ENCODE results near the gene CNOT4. TPM values are rescaled to one million over a fixed set of nuclear protein-coding genes. Genes with fewer than 3 reads are reported as not detected.

Gene CNOT4
- total RNA-seq (2012; rRNA removed) (8.1 and 10.0 TPM in 2 replicates), polyA plus RNA-seq (2012; rRNA removed) (7.0 and 7.3 TPM in 2 replicates), Bru-seq, nascent RNA (percentile 86 among the genes with signal in this experiment), BruChase-seq, experiment 1, labeled RNA remaining after a 6-hour chase (percentile 81 among the genes with signal in this experiment), BruChase-seq, experiment 2, labeled RNA remaining after a 2-hour chase (percentile 82 among the genes with signal in this experiment)
- polyA plus RNA-seq (2012; cell fraction: cytosol; rRNA removed), result 1.3 and 2.4 TPM in 2 replicates
- polyA plus RNA-seq (2012; cell fraction: nucleus; rRNA removed; ENCODE audit: low replicate concordance), result 4.7 and 14.9 TPM in 2 replicates
- long read RNA-seq, partial matches to known transcripts, result 6 of 8 reads
- long read RNA-seq, other reads (novel, unspliced or antisense), result 2 of 8 reads

DNA sequence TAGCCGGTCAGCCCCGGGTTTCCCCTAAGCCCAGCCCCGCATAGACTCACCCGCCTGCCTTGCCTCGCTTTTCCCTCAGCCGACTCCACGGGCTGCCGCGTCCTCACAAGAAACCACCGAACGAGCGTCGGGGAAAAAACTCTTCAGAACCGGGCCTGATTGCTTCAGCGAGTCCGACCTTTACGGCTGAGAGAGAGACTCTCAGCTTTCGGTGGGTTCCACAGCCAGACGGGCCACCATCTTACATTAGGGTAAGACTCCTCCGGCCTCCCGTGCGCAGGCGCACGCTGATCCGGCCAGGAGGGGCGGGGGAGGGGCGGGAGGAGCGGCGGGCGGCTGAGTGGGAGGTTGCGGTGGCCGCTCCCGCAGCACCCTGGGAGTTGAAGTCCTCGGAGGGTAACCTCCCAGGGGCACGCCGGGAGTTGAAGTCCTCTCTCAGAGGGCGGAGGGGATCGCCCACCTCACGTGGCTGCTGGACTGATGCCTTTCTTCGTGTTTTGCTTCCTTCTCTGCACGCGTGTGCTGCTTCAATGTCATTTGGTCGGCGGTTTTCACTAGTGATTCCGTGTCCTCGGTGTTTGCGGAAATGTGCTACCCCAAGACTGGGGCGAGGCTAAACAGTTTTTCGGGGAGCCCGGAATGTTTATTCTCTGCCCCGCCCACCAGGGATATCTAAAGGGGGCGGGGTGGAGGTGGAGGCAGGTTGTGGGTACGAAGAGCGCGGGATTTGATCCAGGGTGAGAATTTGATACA lies at the start of gene CNOT4:
TSS of gene CNOT4 (minus strand) at position 264 of the 753 bp plus-strand sequence. CDS start 71,771 bp downstream, outside the sequence.
- Histone ChIP-seq H4K8ac (ENCODE audit: low read depth in 2 of 2, low read length in 2 of 2) (peak within 1 kb of the TSS; percentile 51 to 98), H3K23ac (ENCODE audit: low read depth, low read length) (peak within 1 kb of the TSS; percentile 96), H3K18ac (ENCODE audit: low read depth, low read length) (peak within 1 kb of the TSS; percentile 92), H3K27ac (ENCODE audit: insufficient read depth, low read length) (peak within 1 kb of the TSS; percentile 96), H2AFZ (replicated peaks; ENCODE audit: low read length, poor library complexity) (peak within 1 kb of the TSS; percentile 100), H3K9me3 (ENCODE audit: control insufficient read depth, insufficient read depth, low read length) (no peaks in the 10 kb centered on the region), H4K5ac (ENCODE audit: low read depth, low read length) (peak within 1 kb of the TSS; percentile 92), H3K4me1 (ENCODE audit: control insufficient read depth, insufficient read depth, low read length) (no peaks in the 10 kb centered on the region), H3K4me3 (ENCODE audit: insufficient read depth, low read depth, low read length) (peak within 1 kb of the TSS; percentile 92), H2BK120ac (ENCODE audit: low read depth, low read length) (peak within 1 kb of the TSS; percentile 87), H3K56ac (ENCODE audit: extremely low read depth, insufficient read depth, low read length) (peak within 1 kb of the TSS; percentile 96), H2AK5ac (ENCODE audit: low read depth, low read length) (peak within 1 kb of the TSS; percentile 59; the same call in 1 of the 2 replicates), H2BK5ac (ENCODE audit: low read depth, low read length, poor library complexity, severe bottlenecking) (peak within 1 kb of the TSS; percentile 96), H4K91ac (ENCODE audit: insufficient read depth, low read depth, low read length) (peak within 1 kb of the TSS; percentile 93), H2BK15ac (ENCODE audit: low read depth, low read length) (no peak within 1 kb of the TSS; the same call in 2 of the 3 replicates), H3K79me1 (ENCODE audit: low read depth in 1 of 2, low read length in 2 of 2) (peaks cover 0 to 13% of the 10 kb centered on the region in 2 experiments; a peak in 2 of 4 replicates), H3K36me3 (ENCODE audit: control insufficient read depth, insufficient read depth, low read length) (no peaks in the 10 kb centered on the region; the same call in 1 of the 2 replicates), H3K27me3 (ENCODE audit: control insufficient read depth, insufficient read depth, low read length) (no peaks in the 10 kb centered on the region), H2AK9ac (replicated peaks; ENCODE audit: low read depth, low read length, poor library complexity) (peak within 1 kb of the TSS; percentile 95), H3K9ac (ENCODE audit: low read depth, low read length) (peak within 1 kb of the TSS; percentile 98), H3K4ac (ENCODE audit: low read depth, low read length) (peak within 1 kb of the TSS; percentile 97), H4K20me1 (ENCODE audit: insufficient read depth, low read length) (peaks cover 28% of the 10 kb centered on the region; the same call in 1 of the 2 replicates), H3K4me2 (ENCODE audit: low read depth, low read length) (peak within 1 kb of the TSS; percentile 89), H3K9me1 (ENCODE audit: insufficient read depth, low read length) (no peaks in the 10 kb centered on the region), H2BK20ac (ENCODE audit: low read depth, low read length) (no peak within 1 kb of the TSS), H3K14ac (replicated peaks; ENCODE audit: low read depth, low read length) (peak within 1 kb of the TSS; percentile 99)
- POLR2A ChIA-PET (ENCODE audit: unreplicated experiment), result no interaction called here
- dilution Hi-C loops (cut with HindIII; ENCODE audit: low sequenced_read_pairs, unreplicated experiment) (no loop called here), intact Hi-C loops (cut with micrococcal nuclease) (loop anchor here (1.0 to 5.0 kb wide), 4 partner anchors 95 to 298 kb away; partner anchors contain the start of gene WDR91), in situ Hi-C loops (cut with MboI; ENCODE audit: low sequenced_read_pairs) (no loop called here)
- peak; percentile 97 for ATAC-seq (ENCODE audit: low read depth)
- DNase-seq, result peak; percentile 92
- CTCF ChIA-PET, result no interaction called here
- no TSS peak for BruUV-seq (replicated peaks)
- WGBS, 2 experiments (ENCODE audit: extremely low coverage in 2 of 2, insufficient read length in 1 of 2), result 0% methylated on average over 12 of the region's 55 CpGs; no CpG with 5 or more reads in 1 of the 2 experiments
- TF ChIP-seq USF2 (IDR thresholded peaks at IDR 0.05; ENCODE audit: low read depth, low read length), result peak; percentile 83
- TF ChIP-seq FOS (IDR thresholded peaks at IDR 0.05; ENCODE audit: low read depth, low read length), result no peak
- TF ChIP-seq SMC3 (IDR thresholded peaks at IDR 0.05; ENCODE audit: low read depth, low read length), result no peak
- TF ChIP-seq MXI1 (IDR thresholded peaks at IDR 0.05; ENCODE audit: borderline replicate concordance, low read depth, low read length), result peak; percentile 96
- TF ChIP-seq NFE2L2 (IDR thresholded peaks at IDR 0.05; ENCODE audit: low read depth, low read length), result no peak
- TF ChIP-seq RFX5 (IDR thresholded peaks at IDR 0.05; ENCODE audit: low read depth, low read length), result no peak
- TF ChIP-seq CTCF (conservative IDR thresholded peaks at IDR 0.05; ENCODE audit: low read depth, low read length), result no peak
- TF ChIP-seq, protein P1, sequence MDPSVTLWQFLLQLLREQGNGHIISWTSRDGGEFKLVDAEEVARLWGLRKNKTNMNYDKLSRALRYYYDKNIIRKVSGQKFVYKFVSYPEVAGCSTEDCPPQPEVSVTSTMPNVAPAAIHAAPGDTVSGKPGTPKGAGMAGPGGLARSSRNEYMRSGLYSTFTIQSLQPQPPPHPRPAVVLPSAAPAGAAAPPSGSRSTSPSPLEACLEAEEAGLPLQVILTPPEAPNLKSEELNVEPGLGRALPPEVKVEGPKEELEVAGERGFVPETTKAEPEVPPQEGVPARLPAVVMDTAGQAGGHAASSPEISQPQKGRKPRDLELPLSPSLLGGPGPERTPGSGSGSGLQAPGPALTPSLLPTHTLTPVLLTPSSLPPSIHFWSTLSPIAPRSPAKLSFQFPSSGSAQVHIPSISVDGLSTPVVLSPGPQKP (IDR thresholded peaks at IDR 0.05; ENCODE audit: borderline replicate concordance, low read depth, low read length), result no peak
- TF ChIP-seq RAD21 (IDR thresholded peaks at IDR 0.05; ENCODE audit: low read length), result no peak
- TF ChIP-seq MAZ (IDR thresholded peaks at IDR 0.05; ENCODE audit: borderline replicate concordance, low read depth, low read length), result peak; percentile 60
- no peak for TF ChIP-seq RCOR1 (IDR thresholded peaks at IDR 0.05; ENCODE audit: insufficient replicate concordance, low read length)

Data from IMR-90 (cell line).